WTC11 (cell line): ENCODE measurements around the gene RXFP2.

ENCODE experiments used
- NFYB ChIP-seq: sonication (generic); formaldehyde crosslinking; conservative IDR thresholded peaks from 2 replicates; pipeline ENCODE4 v1.8.0; 2022; ENCODE audit warnings: low read depth, missing genetic modification reagents
- TF ChIP-seq, protein P1 (sequence below): fragments of 200-600 bp; IDR thresholded peaks from 2 replicates; pipeline ENCODE4 v1.8.0; 2022; ENCODE audit warnings: antibody characterized with exemption
- TF ChIP-seq, protein P2 (sequence below): sonication (generic); formaldehyde crosslinking; IDR thresholded peaks from 2 replicates; pipeline ENCODE4 v1.8.1; 2023; ENCODE audit warnings: mild to moderate bottlenecking, missing genetic modification reagents, moderate library complexity

DNA sequence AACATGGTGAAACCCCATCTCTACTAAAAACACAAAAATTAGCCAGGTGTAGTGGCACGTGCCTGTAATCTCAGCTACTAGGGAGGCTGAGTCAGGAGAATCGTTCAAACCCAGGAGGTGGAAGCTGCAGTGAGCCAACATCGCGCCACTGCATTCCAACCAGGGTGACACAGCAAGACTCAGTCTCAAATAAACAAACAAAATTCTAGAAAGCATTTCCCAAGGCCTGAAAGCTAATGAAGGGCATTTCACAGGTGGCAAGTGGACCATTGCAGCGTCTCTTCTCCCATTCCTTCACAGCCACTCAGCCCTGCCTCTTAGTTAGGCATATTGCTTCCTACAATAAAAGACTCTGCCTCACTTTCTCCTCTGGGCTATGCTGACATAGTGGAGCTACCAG is 13.5 kb upstream of the RXFP2 start:
- TF ChIP-seq, protein P1, sequence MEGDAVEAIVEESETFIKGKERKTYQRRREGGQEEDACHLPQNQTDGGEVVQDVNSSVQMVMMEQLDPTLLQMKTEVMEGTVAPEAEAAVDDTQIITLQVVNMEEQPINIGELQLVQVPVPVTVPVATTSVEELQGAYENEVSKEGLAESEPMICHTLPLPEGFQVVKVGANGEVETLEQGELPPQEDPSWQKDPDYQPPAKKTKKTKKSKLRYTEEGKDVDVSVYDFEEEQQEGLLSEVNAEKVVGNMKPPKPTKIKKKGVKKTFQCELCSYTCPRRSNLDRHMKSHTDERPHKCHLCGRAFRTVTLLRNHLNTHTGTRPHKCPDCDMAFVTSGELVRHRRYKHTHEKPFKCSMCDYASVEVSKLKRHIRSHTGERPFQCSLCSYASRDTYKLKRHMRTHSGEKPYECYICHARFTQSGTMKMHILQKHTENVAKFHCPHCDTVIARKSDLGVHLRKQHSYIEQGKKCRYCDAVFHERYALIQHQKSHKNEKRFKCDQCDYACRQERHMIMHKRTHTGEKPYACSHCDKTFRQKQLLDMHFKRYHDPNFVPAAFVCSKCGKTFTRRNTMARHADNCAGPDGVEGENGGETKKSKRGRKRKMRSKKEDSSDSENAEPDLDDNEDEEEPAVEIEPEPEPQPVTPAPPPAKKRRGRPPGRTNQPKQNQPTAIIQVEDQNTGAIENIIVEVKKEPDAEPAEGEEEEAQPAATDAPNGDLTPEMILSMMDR, result no peak
- TF ChIP-seq, protein P2, sequence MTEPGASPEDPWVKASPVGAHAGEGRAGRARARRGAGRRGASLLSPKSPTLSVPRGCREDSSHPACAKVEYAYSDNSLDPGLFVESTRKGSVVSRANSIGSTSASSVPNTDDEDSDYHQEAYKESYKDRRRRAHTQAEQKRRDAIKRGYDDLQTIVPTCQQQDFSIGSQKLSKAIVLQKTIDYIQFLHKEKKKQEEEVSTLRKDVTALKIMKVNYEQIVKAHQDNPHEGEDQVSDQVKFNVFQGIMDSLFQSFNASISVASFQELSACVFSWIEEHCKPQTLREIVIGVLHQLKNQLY (CRISPR knock-in tag), result no peak
- no peak for TF ChIP-seq NFYB (CRISPR knock-in tag)
